ENCODE measurements around the gene SLC16A7. TPM values are rescaled to one million over a fixed set of nuclear protein-coding genes. Genes with fewer than 3 reads are reported as not detected.

Gene SLC16A7
- total and polyA plus RNA-seq, 2 of the 8 experiments (the other 6 are each of a cell fraction or from before 2014, with no cell fraction given), result 0.74 to 4.3 TPM

GRCh38 chr12:59792647-59793046 is 196.8 kb downstream of the SLC16A7 start:
- Histone ChIP-seq H2BK15ac (ENCODE audit: low read length) (no peak overlapping the region), H3K18ac (ENCODE audit: extremely low read depth, low read length) (no peak overlapping the region), H4K91ac (replicated peaks; ENCODE audit: insufficient read length, low read length) (no peak overlapping the region), H3K27ac (ENCODE audit: low read depth, low read length) (no peak overlapping the region), H3K56ac (replicated peaks; ENCODE audit: insufficient read length, low read depth, low read length) (no peak overlapping the region), H3K9me3 (ENCODE audit: insufficient read depth in 2 of 2, low read depth in 1 of 2, low read length in 1 of 2) (no peaks in the 10 kb centered on the region), H3K79me2 (ENCODE audit: control insufficient read depth in 1 of 2, insufficient read depth in 2 of 2, low read length in 2 of 2) (no peaks in the 10 kb centered on the region), H2AFZ (ENCODE audit: low read length) (no peak overlapping the region), H4K8ac (ENCODE audit: extremely low read depth, insufficient read depth, low read length) (no peak overlapping the region), H3K9ac (replicated peaks in 1 of 4; ENCODE audit: extremely low read depth in 1 of 4, low read depth in 3 of 4, low read length in 3 of 4) (no peak overlapping the region), H3K14ac (ENCODE audit: insufficient read length) (no peak overlapping the region), H3K4me2 (ENCODE audit: insufficient read depth in 1 of 2, low read depth in 2 of 2, low read length in 2 of 2) (no peak overlapping the region), H3K79me1 (ENCODE audit: low read depth, low read length) (no peaks in the 10 kb centered on the region), H4K5ac (ENCODE audit: insufficient read length, low read depth, low read length) (no peak overlapping the region), H2AK5ac (ENCODE audit: low read depth, low read length) (no peak overlapping the region), H3K36me3 (ENCODE audit: control insufficient read depth in 2 of 4, insufficient read depth in 4 of 4, low read length in 3 of 4) (no peaks in the 10 kb centered on the region), H3K23ac (ENCODE audit: insufficient read length) (no peak overlapping the region), H2BK12ac (ENCODE audit: low read depth, low read length) (no peak overlapping the region), H3K4ac (replicated peaks; ENCODE audit: insufficient read length, low read depth, low read length) (no peak overlapping the region), H2BK5ac (ENCODE audit: low read depth, low read length) (no peak overlapping the region), H3K27me3 (replicated peaks in 1 of 4; ENCODE audit: control insufficient read depth in 3 of 4, extremely low read depth in 1 of 4, insufficient read depth in 3 of 4, low read length in 3 of 4) (no peaks in the 10 kb centered on the region), H3K4me1 (replicated peaks in 1 of 4; ENCODE audit: control insufficient read depth in 3 of 4, insufficient read depth in 4 of 4, low read length in 3 of 4) (no peaks in the 10 kb centered on the region; a peak in 1 of 7 replicates), H3K23me2 (ENCODE audit: low read depth, low read length) (no peaks in the 10 kb centered on the region), H2BK120ac (replicated peaks; ENCODE audit: low read depth, low read length) (no peak overlapping the region), H4K20me1 (replicated peaks in 1 of 2; ENCODE audit: control insufficient read depth in 1 of 2, insufficient read depth in 2 of 2, low read length in 2 of 2) (no peaks in the 10 kb centered on the region), H3K4me3 (ENCODE audit: extremely low read depth in 1 of 4, insufficient read depth in 2 of 4, low read depth in 3 of 4, low read length in 4 of 4) (no peak overlapping the region), H2BK20ac (ENCODE audit: low read length) (no peak overlapping the region)
- POLR2A ChIA-PET (ENCODE audit: partially characterized antibody), result no interaction called here
- CTCF ChIA-PET (ENCODE audit: partially characterized antibody), result no interaction called here
- FAIRE-seq (no peak), DNase-seq (ENCODE audit: low read depth in 1 of 2, low spot score in 2 of 2) (no peak)
- WGBS, 2 experiments (ENCODE audit: extremely low coverage in 1 of 2, insufficient coverage in 1 of 2, insufficient read length in 1 of 2, insufficient replicate concordance in 2 of 2, low coverage in 1 of 2, low lambda C conversion rate in 2 of 2, missing lambda C conversion rate in 1 of 2), result 100% methylated on average over 1 of the region's 1 CpG; no CpG with 5 or more reads in 1 of the 2 experiments
- TF ChIP-seq BCL11A (IDR thresholded peaks at IDR 0.05; ENCODE audit: low read depth in 2 of 2, low read length in 2 of 2) (no peak), BRCA1 (IDR thresholded peaks at IDR 0.05; ENCODE audit: low read depth, low read length) (no peak), CREB1 (IDR thresholded peaks at IDR 0.05) (no peak), KDM1A (IDR thresholded peaks at IDR 0.05; ENCODE audit: borderline replicate concordance, low read length) (no peak), CHD2 (IDR thresholded peaks at IDR 0.05; ENCODE audit: low read length) (no peak), SUZ12 (IDR thresholded peaks at IDR 0.05; ENCODE audit: low read length) (no peak)

Measured in H1 (cell line).